Neural cell (in vitro differentiated cells): ENCODE measurements around the gene VDAC1. TPM values are rescaled to one million over a fixed set of nuclear protein-coding genes. Genes with fewer than 3 reads are reported as not detected.

Experiments used
- H2AFZ ChIP-seq: fragments of 200-600, 300-800 bp; sonication (generic), shearing (Covaris generic); 2 replicates; pipeline ENCODE4 v1.6.0; 2014; ENCODE audit warnings: low read depth, mild to moderate bottlenecking, antibody characterized with exemption, low read length, moderate library complexity
- H3F3A ChIP-seq: fragments of 200-600 bp; shearing (Covaris generic); 2 replicates; pipeline ENCODE4 v1.6.1; 2016; ENCODE audit warnings: mild to moderate bottlenecking, moderate library complexity, mixed read lengths, antibody characterized with exemption, low read length; ENCODE audit not compliant: insufficient read depth, poor library complexity, severe bottlenecking
- H3K27ac ChIP-seq: fragments of 200-600, 300-800 bp; sonication (generic), shearing (Covaris generic); 2 replicates; pipeline ENCODE4 v1.5.1; 2014; ENCODE audit warnings: mild to moderate bottlenecking, low read length, moderate library complexity
- H3K27me3 ChIP-seq: fragments of 300-800, 200-600 bp; sonication (generic), shearing (Covaris generic); 2 replicates; pipeline ENCODE4 v1.6.0; 2014; ENCODE audit warnings: mild to moderate bottlenecking, low read depth, low read length, moderate library complexity; ENCODE audit not compliant: insufficient read depth
- H3K36me3 ChIP-seq: fragments of 300-800, 200-600 bp; sonication (generic), shearing (Covaris generic); 2 replicates; pipeline ENCODE4 v1.5.1; 2014; ENCODE audit warnings: mild to moderate bottlenecking, antibody characterized with exemption, low read length, moderate library complexity; ENCODE audit not compliant: insufficient read depth
- H3K4me2 ChIP-seq: fragments of 300-800, 200-600 bp; sonication (generic), shearing (Covaris generic); 2 replicates; pipeline ENCODE4 v1.6.0; 2014; ENCODE audit warnings: mild to moderate bottlenecking, low read length
- H3K4me3 ChIP-seq: fragments of 300-800, 200-600 bp; sonication (generic), shearing (Covaris generic); 2 replicates; pipeline ENCODE4 v1.5.1; 2014; ENCODE audit warnings: mild to moderate bottlenecking, low read length, moderate library complexity
- H3K79me2 ChIP-seq: fragments of 200-600 bp; shearing (Covaris generic); replicated peaks from 2 replicates; pipeline ENCODE4 v1.6.0; 2014; ENCODE audit warnings: mild to moderate bottlenecking, low read length, moderate library complexity; ENCODE audit not compliant: insufficient read depth
- H3K9ac ChIP-seq: fragments of 300-800, 200-600 bp; sonication (generic), shearing (Covaris generic); 2 replicates; pipeline ENCODE4 v1.6.1; 2016; ENCODE audit warnings: mild to moderate bottlenecking, low read length, mixed read lengths
- H3K9me2 ChIP-seq: fragments of 200-600 bp; shearing (Covaris generic); 2 replicates; pipeline ENCODE4 v1.6.1; 2016; ENCODE audit warnings: mild to moderate bottlenecking, low read length, mixed read lengths; ENCODE audit not compliant: insufficient read depth
- H3K9me3 ChIP-seq: fragments of 200-600, 300-800 bp; sonication (generic), shearing (Covaris generic); 2 replicates; pipeline ENCODE4 v1.6.1; 2016; ENCODE audit warnings: mild to moderate bottlenecking, mixed run types, low read length, moderate library complexity, mixed read lengths
- H4K20me1 ChIP-seq: fragments of 200-600 bp; shearing (Covaris generic); 2 replicates; pipeline ENCODE4 v1.6.1; 2016; ENCODE audit warnings: mild to moderate bottlenecking, mixed run types; ENCODE audit not compliant: insufficient read depth
- EP300 ChIP-seq: fragments of 450-650 bp; conservative IDR thresholded peaks from 2 replicates; pipeline ENCODE4 v1.6.1; 2014; ENCODE audit warnings: antibody characterized with exemption, mild to moderate bottlenecking, moderate library complexity; ENCODE audit not compliant: poor library complexity, severe bottlenecking
- EZH2 ChIP-seq: fragments of 200-600, 300-800 bp; shearing (Covaris generic), sonication (generic); IDR thresholded peaks from 2 replicates; pipeline ENCODE4 v1.6.1; 2014; ENCODE audit warnings: antibody characterized with exemption, low read length, borderline replicate concordance, mild to moderate bottlenecking; ENCODE audit not compliant: insufficient read depth, poor library complexity, severe bottlenecking
- MXI1 ChIP-seq: fragments of 450-650 bp; conservative IDR thresholded peaks from 2 replicates; pipeline ENCODE4 v1.6.1; 2014; ENCODE audit warnings: antibody characterized with exemption, mild to moderate bottlenecking; ENCODE audit not compliant: poor library complexity, severe bottlenecking
- POLR2AphosphoS5 ChIP-seq: IDR thresholded peaks from 2 replicates; pipeline ENCODE4 v1.6.1; 2012
- RAD21 ChIP-seq: fragments of 450-650 bp; conservative IDR thresholded peaks from 2 replicates; pipeline ENCODE4 v1.6.1; 2014; ENCODE audit warnings: antibody characterized with exemption, mild to moderate bottlenecking, moderate library complexity
- SMC3 ChIP-seq: fragments of 450-650 bp; conservative IDR thresholded peaks from 2 replicates; pipeline ENCODE4 v1.6.1; 2014; ENCODE audit warnings: antibody characterized with exemption, mild to moderate bottlenecking, moderate library complexity; ENCODE audit not compliant: poor library complexity
- TAF1 ChIP-seq: IDR thresholded peaks from 2 replicates; pipeline ENCODE4 v1.6.1; 2012; ENCODE audit warnings: low read depth
- polyA plus RNA-seq: library from polyadenylated mRNA; depleted of rRNA; stranded (reverse); fragments of >200 nt; gene quantifications from 2 replicates; pipeline ENCODE4 v1.2.3, GENCODE V29; 2014
- TF ChIP-seq, protein P1 (sequence below): fragments of 450-650 bp; IDR thresholded peaks from 2 replicates; pipeline ENCODE4 v1.5.1; 2014; ENCODE audit warnings: antibody characterized with exemption, mild to moderate bottlenecking, moderate library complexity; ENCODE audit not compliant: poor library complexity, severe bottlenecking
- TF ChIP-seq, protein P2 (sequence below): IDR thresholded peaks from 2 replicates; pipeline ENCODE4 v1.6.1; 2012; ENCODE audit warnings: borderline replicate concordance

VDAC1 gene
- polyA plus RNA-seq, 1 donor from 2014 or later = 307 TPM

- no peaks in the 10 kb centered on the region for H3K27me3 ChIP-seq
- no peak for TF ChIP-seq RAD21
- TF ChIP-seq, protein P1, sequence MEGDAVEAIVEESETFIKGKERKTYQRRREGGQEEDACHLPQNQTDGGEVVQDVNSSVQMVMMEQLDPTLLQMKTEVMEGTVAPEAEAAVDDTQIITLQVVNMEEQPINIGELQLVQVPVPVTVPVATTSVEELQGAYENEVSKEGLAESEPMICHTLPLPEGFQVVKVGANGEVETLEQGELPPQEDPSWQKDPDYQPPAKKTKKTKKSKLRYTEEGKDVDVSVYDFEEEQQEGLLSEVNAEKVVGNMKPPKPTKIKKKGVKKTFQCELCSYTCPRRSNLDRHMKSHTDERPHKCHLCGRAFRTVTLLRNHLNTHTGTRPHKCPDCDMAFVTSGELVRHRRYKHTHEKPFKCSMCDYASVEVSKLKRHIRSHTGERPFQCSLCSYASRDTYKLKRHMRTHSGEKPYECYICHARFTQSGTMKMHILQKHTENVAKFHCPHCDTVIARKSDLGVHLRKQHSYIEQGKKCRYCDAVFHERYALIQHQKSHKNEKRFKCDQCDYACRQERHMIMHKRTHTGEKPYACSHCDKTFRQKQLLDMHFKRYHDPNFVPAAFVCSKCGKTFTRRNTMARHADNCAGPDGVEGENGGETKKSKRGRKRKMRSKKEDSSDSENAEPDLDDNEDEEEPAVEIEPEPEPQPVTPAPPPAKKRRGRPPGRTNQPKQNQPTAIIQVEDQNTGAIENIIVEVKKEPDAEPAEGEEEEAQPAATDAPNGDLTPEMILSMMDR = no peak
- TF ChIP-seq TAF1 = no peak
These were observed 33.4 kb upstream of the VDAC1 start for GRCh38 chr5:134038138-134038537.

DNA sequence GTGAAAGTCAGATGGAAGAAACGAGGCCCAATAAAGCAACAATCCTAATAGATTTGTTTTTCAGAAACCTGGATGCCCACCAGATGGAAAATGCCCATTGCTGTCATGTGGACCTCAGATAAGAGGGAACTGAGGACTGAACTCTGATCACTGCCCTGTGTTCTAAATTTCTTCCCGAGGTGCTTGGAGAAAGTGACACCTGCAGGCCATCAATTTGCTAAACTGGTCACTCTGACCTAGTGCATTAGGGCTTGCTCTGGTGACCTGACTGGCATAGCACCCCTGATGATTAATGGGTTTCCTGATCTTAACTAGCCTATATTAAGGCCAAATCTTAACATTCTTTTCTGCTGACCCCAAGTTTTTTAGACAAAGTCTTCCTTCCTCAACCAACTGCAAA lies 32.4 kb upstream of the VDAC1 start:
- Histone ChIP-seq H3K9ac (no peak overlapping the region), H3K4me3 (no peak overlapping the region), H2AFZ (no peak overlapping the region), H3F3A (no peaks in the 10 kb centered on the region), H3K9me2 (no peaks in the 10 kb centered on the region), H3K27ac (no peak overlapping the region), H3K27me3 (no peaks in the 10 kb centered on the region), H4K20me1 (no peaks in the 10 kb centered on the region), H3K4me2 (no peak overlapping the region), H3K9me3 (no peaks in the 10 kb centered on the region), H3K79me2 (no peaks in the 10 kb centered on the region), H3K36me3 (no peaks in the 10 kb centered on the region)
- TF ChIP-seq POLR2AphosphoS5 (no peak), EP300 (no peak), TAF1 (no peak), RAD21 (no peak), MXI1 (no peak), EZH2 (no peak), SMC3 (no peak)
- TF ChIP-seq, protein P1 = no peak
- TF ChIP-seq, protein P2, sequence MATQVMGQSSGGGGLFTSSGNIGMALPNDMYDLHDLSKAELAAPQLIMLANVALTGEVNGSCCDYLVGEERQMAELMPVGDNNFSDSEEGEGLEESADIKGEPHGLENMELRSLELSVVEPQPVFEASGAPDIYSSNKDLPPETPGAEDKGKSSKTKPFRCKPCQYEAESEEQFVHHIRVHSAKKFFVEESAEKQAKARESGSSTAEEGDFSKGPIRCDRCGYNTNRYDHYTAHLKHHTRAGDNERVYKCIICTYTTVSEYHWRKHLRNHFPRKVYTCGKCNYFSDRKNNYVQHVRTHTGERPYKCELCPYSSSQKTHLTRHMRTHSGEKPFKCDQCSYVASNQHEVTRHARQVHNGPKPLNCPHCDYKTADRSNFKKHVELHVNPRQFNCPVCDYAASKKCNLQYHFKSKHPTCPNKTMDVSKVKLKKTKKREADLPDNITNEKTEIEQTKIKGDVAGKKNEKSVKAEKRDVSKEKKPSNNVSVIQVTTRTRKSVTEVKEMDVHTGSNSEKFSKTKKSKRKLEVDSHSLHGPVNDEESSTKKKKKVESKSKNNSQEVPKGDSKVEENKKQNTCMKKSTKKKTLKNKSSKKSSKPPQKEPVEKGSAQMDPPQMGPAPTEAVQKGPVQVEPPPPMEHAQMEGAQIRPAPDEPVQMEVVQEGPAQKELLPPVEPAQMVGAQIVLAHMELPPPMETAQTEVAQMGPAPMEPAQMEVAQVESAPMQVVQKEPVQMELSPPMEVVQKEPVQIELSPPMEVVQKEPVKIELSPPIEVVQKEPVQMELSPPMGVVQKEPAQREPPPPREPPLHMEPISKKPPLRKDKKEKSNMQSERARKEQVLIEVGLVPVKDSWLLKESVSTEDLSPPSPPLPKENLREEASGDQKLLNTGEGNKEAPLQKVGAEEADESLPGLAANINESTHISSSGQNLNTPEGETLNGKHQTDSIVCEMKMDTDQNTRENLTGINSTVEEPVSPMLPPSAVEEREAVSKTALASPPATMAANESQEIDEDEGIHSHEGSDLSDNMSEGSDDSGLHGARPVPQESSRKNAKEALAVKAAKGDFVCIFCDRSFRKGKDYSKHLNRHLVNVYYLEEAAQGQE = no peak

More at GRCh38 chr5:134038138-134038537, 33.4 kb upstream of the VDAC1 start:
- Histone ChIP-seq H3F3A (no peaks in the 10 kb centered on the region), H3K9me2 (no peaks in the 10 kb centered on the region), H2AFZ (no peak overlapping the region), H3K27ac (no peak overlapping the region), H3K79me2 (no peaks in the 10 kb centered on the region), H3K36me3 (no peaks in the 10 kb centered on the region), H4K20me1 (no peaks in the 10 kb centered on the region), H3K9ac (no peak overlapping the region), H3K4me2 (no peak overlapping the region), H3K4me3 (no peak overlapping the region), H3K9me3 (no peaks in the 10 kb centered on the region)
